Placental epithelial cell (primary cell): ENCODE data around the gene AHDC1. TPM values are rescaled to one million over a fixed set of nuclear protein-coding genes. Genes with fewer than 3 reads are reported as not detected.

Experiments
- small RNA-seq: library from RNA; depleted of rRNA; stranded (forward); fragments of <200 nt; gene quantifications from one replicate; pipeline ENCODE3, GENCODE V24; 2012
- total RNA-seq: library from RNA; depleted of rRNA; stranded (reverse); fragments of >200 nt; gene quantifications from 2 replicates; pipeline ENCODE4 v1.2.3, GENCODE V29; 2012

Gene AHDC1
- total RNA-seq, result 38.1 and 51.8 TPM in 2 replicates

GRCh38 chr1:27603681-27604578 is at the start of gene AHDC1:
AHDC1 (minus strand) TSS chr1:27604144; CDS start chr1:27552115, 52,029 bp downstream.

GRCh38 chr1:27634985-27635367 is 31.0 kb upstream of the AHDC1 start, which contains the start of gene FGR:
FGR (minus strand) TSS chr1:27635185; CDS start chr1:27623916, 11,269 bp downstream.

GRCh38 chr1:27489973-27490741 is 113.8 kb downstream of the AHDC1 start, which contains the start of gene WASF2:
WASF2 (minus strand) TSS chr1:27490167; CDS start chr1:27428890, 61,277 bp downstream.

Small RNA genes lying within 50 kb of the gene (small RNA-seq; reads per million reads assigned to genes)
- gene AL031729.1, result not detected

Other genes with a start within 250 kb of the AHDC1 start
- 28.3 and 35.2 TPM in 2 replicates for gene MAP3K6, start 237.2 kb downstream of the AHDC1 start, total RNA-seq
- not detected in 2 replicates for gene FCN3, start 229.3 kb downstream of the AHDC1 start, total RNA-seq
- 0.65 and 0.79 TPM in 2 replicates for gene CD164L2, start 220.8 kb downstream of the AHDC1 start, total RNA-seq
- 0.11 TPM in 1 of 2 replicates, not detected in the other for gene GPR3, start 211.5 kb downstream of the AHDC1 start, total RNA-seq
- 19.7 and 21.6 TPM in 2 replicates for gene WASF2, start 114.0 kb downstream of the AHDC1 start, total RNA-seq
- gene FGR, start 31.0 kb upstream of the AHDC1 start, total RNA-seq, result under 0.01 TPM in 1 of 2 replicates, not detected in the other
- 9.4 and 37.3 TPM in 2 replicates for gene IFI6, start 68.0 kb upstream of the AHDC1 start, total RNA-seq
- 10.7 and 11.4 TPM in 2 replicates for gene FAM76A, start 121.8 kb upstream of the AHDC1 start, total RNA-seq
- gene STX12, start 169.1 kb upstream of the AHDC1 start, total RNA-seq, result 41.2 and 58.2 TPM in 2 replicates
- gene PPP1R8, start 226.6 kb upstream of the AHDC1 start, total RNA-seq, result 25.5 and 32.6 TPM in 2 replicates